22Rv1 (cell line): ENCODE data around the gene TTC13.

Experiments
- CTCF ChIP-seq: fragments of 450-650 bp; IDR thresholded peaks from 2 replicates; pipeline ENCODE4 v1.5.1; 2017; ENCODE audit warnings: mild to moderate bottlenecking
- ZFX ChIP-seq: fragments of 450-650 bp; IDR thresholded peaks from 2 replicates; pipeline ENCODE4 v1.6.1; 2017; ENCODE audit warnings: antibody characterized with exemption, borderline replicate concordance

GRCh38 chr1:230923176-230923575 is 55.5 kb downstream of the TTC13 start:
- TF ChIP-seq CTCF = no peak
- no peak for TF ChIP-seq ZFX
